Measurements from ENCODE around the gene CAND2. TPM values are rescaled to one million over a fixed set of nuclear protein-coding genes. Genes with fewer than 3 reads are reported as not detected.
"Not testable (repeated sequence)": the region's sequence is repeated elsewhere in the genome, so short reads cannot be mapped to it uniquely, and the experiment has no call there.

The CAND2 gene
- polyA plus RNA-seq, 1 of the 3 experiments (the other 2 are of a cell fraction): 1.5 TPM

DNA sequence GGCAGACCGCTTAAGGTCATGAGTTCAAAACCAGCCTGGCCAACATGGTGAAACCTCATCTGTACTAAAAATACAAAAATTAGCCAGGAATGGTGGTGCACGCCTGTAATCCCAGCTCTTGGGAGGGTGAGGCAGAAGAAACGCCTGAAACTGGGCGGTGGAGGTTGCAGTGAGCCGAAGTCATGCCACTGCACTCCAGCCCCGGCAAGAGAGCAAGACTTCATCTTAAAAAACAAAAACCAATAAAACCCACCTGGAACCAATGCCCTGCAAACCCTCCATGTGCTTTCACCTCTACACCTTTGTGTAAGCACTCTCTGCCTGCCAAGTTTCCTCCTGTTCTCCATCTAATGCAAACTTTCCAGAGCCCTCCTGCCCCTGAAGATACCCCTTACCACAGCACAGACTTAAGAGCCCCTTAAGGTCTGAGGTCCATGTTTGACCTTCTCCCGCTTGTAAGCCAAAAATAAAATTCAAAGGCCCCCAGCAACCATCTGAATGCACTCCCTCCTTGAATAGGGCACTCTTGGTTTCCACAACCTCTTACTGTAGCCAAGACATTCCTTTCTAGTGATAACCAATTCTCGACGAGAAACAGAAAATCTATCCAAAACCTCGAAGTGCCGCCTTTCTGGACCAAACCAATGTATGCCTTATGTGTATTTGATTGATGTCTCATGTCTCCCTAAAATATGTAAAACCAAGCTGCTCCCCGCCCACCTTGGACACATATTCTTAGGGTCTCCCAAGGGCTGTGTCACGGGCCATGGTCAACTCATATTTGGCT, 41.9 kb downstream of the CAND2 start (continued):
- TF ChIP-seq EZH2phosphoT487 (IDR thresholded peaks at IDR 0.05; ENCODE audit: borderline replicate concordance, low read depth) (no peak), FOSL2 (IDR thresholded peaks at IDR 0.05; ENCODE audit: borderline replicate concordance, low read depth) (no peak), NFIC (IDR thresholded peaks at IDR 0.05; ENCODE audit: borderline replicate concordance) (no peak), TEAD4 (IDR thresholded peaks at IDR 0.05; ENCODE audit: borderline replicate concordance, insufficient read depth) (no peak)

GRCh38 chr3:12839156-12839946, 42.9 kb downstream of the CAND2 start:
- TF ChIP-seq RXRA (IDR thresholded peaks at IDR 0.05; ENCODE audit: borderline replicate concordance, low read depth) (no peak), IRF3 (IDR thresholded peaks at IDR 0.05; ENCODE audit: low read depth, low read length) (no peak), NFIC (IDR thresholded peaks at IDR 0.05; ENCODE audit: borderline replicate concordance) (no peak), EZH2phosphoT487 (IDR thresholded peaks at IDR 0.05; ENCODE audit: borderline replicate concordance, low read depth) (no peak), USF2 (IDR thresholded peaks at IDR 0.05; ENCODE audit: borderline replicate concordance, low read depth, low read length) (no peak), RAD21 (IDR thresholded peaks at IDR 0.05; ENCODE audit: low read length) (no peak), JUND (IDR thresholded peaks at IDR 0.05) (no peak), RCOR1 (IDR thresholded peaks at IDR 0.05; ENCODE audit: low read length) (no peak), SIN3A (IDR thresholded peaks at IDR 0.05; ENCODE audit: borderline replicate concordance, low read depth, low read length) (no peak), MXI1 (IDR thresholded peaks at IDR 0.05; ENCODE audit: low read depth, low read length) (no peak), TEAD4 (IDR thresholded peaks at IDR 0.05; ENCODE audit: borderline replicate concordance, insufficient read depth) (no peak), RFX5 (IDR thresholded peaks at IDR 0.05; ENCODE audit: low read length) (no peak), CHD2 (IDR thresholded peaks at IDR 0.05; ENCODE audit: low read length, partially characterized antibody) (no peak), TAF1 (IDR thresholded peaks at IDR 0.05; ENCODE audit: borderline replicate concordance, low read depth, low read length) (no peak), GABPA (IDR thresholded peaks at IDR 0.05; ENCODE audit: low read depth) (no peak)
- TF ChIP-seq, protein P1, sequence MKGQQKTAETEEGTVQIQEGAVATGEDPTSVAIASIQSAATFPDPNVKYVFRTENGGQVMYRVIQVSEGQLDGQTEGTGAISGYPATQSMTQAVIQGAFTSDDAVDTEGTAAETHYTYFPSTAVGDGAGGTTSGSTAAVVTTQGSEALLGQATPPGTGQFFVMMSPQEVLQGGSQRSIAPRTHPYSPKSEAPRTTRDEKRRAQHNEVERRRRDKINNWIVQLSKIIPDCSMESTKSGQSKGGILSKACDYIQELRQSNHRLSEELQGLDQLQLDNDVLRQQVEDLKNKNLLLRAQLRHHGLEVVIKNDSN (IDR thresholded peaks at IDR 0.05; ENCODE audit: borderline replicate concordance, low read depth): no peak
- TF ChIP-seq, protein P2, sequence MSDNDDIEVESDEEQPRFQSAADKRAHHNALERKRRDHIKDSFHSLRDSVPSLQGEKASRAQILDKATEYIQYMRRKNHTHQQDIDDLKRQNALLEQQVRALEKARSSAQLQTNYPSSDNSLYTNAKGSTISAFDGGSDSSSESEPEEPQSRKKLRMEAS (IDR thresholded peaks at IDR 0.05; ENCODE audit: low read depth): no peak
- TF ChIP-seq, protein P3, sequence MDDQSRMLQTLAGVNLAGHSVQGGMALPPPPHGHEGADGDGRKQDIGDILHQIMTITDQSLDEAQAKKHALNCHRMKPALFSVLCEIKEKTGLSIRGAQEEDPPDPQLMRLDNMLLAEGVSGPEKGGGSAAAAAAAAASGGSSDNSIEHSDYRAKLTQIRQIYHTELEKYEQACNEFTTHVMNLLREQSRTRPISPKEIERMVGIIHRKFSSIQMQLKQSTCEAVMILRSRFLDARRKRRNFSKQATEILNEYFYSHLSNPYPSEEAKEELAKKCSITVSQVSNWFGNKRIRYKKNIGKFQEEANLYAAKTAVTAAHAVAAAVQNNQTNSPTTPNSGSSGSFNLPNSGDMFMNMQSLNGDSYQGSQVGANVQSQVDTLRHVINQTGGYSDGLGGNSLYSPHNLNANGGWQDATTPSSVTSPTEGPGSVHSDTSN (IDR thresholded peaks at IDR 0.05): no peak
- H3K79me2 ChIP-seq (ENCODE audit: insufficient read depth): peaks cover 51% of the 10 kb centered on the region
- peaks cover 26% of the 10 kb centered on the region for H3F3A ChIP-seq (replicated peaks; ENCODE audit: insufficient read depth)
- no peaks in the 10 kb centered on the region for H3K27me3 ChIP-seq (ENCODE audit: insufficient read depth)
- H3K4me2 ChIP-seq: peak overlapping the region; percentile 83
- DNase-seq: no peak
- 70% methylated on average over 10 of the region's 11 CpGs for WGBS (ENCODE audit: low lambda C conversion rate)
- H4K20me1 ChIP-seq (ENCODE audit: insufficient read depth): peaks cover 63% of the 10 kb centered on the region
- peaks cover 22 to 29% of the 10 kb centered on the region in 2 experiments; a peak in 3 of 4 replicates for H3K4me1 ChIP-seq (ENCODE audit: control insufficient read depth in 1 of 2, insufficient read depth in 2 of 2, low read depth in 1 of 2, low read length in 1 of 2)
- CTCF ChIA-PET: interaction anchor here (2.1 to 3.4 kb wide), 3 partner anchors 9 to 52 kb away, joined by 6 to 28 read pairs (median 13); no protein-coding TSS in a partner anchor
- no peak overlapping the region for H3K27ac ChIP-seq (ENCODE audit: low read depth in 2 of 2, low read length in 1 of 2)
- POLR2A ChIA-PET: no interaction called here
- peak overlapping the region; percentile 78 to 97 for H3K4me3 ChIP-seq (ENCODE audit: low read depth in 2 of 2, low read length in 1 of 2)
- no peak overlapping the region for H2AFZ ChIP-seq (ENCODE audit: low read depth)
- H3K9me2 ChIP-seq: no peaks in the 10 kb centered on the region
- H3K36me3 ChIP-seq (replicated peaks in 1 of 2; ENCODE audit: control insufficient read depth in 1 of 2, insufficient read depth in 2 of 2, low read length in 1 of 2): peaks cover 53 to 57% of the 10 kb centered on the region in 2 experiments
- no peaks in the 10 kb centered on the region for H3K9me3 ChIP-seq
- peak overlapping the region; percentile 94 for H3K9ac ChIP-seq

DNA sequence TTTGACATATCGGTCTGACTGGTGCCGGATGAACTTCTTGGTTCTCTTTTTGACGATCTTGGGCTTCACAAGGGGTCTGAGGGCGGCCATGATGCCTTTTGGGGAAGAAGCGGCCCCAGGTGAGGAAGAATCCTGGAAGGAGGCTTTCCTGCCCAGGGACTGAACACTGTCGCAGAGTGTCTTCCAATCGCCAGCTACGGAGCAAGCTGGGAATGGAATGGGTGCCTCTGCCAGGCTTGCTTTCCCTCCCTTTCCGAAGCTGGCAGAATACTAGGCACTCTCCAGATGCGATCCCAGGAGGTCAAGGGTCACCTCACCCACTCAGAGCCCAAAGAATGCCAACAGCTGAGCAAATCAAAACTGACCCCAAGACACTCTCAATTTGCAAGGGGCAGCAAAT, 43.7 kb downstream of the CAND2 start:
- Histone ChIP-seq H3K4me3 (ENCODE audit: low read depth in 2 of 2, low read length in 1 of 2) (peak overlapping the region; percentile 78 to 97), H4K20me1 (ENCODE audit: insufficient read depth) (peaks cover 55% of the 10 kb centered on the region), H3K4me2 (peak overlapping the region; percentile 83), H3K36me3 (replicated peaks in 1 of 2; ENCODE audit: control insufficient read depth in 1 of 2, insufficient read depth in 2 of 2, low read length in 1 of 2) (peaks cover 45 to 49% of the 10 kb centered on the region in 2 experiments), H3F3A (replicated peaks; ENCODE audit: insufficient read depth) (peaks cover 21% of the 10 kb centered on the region), H3K4me1 (ENCODE audit: control insufficient read depth in 1 of 2, insufficient read depth in 2 of 2, low read depth in 1 of 2, low read length in 1 of 2) (peaks cover 22 to 29% of the 10 kb centered on the region in 2 experiments; a peak in 3 of 4 replicates), H3K9ac (peak overlapping the region; percentile 94), H3K79me2 (ENCODE audit: insufficient read depth) (peaks cover 51% of the 10 kb centered on the region)
- H3K9me2 ChIP-seq; H3K27me3 ChIP-seq (ENCODE audit: insufficient read depth); H2AFZ ChIP-seq (ENCODE audit: low read depth); DNase-seq; H3K27ac ChIP-seq (ENCODE audit: low read depth in 2 of 2, low read length in 1 of 2); H3K9me3 ChIP-seq: not testable (repeated sequence)
- WGBS (ENCODE audit: low lambda C conversion rate): 12% methylated on average over 9 of the region's 10 CpGs
- POLR2A ChIA-PET: interaction anchor here (0.8 to 1.0 kb wide), 2 partner anchors 17 to 51 kb away, joined by 3 read pairs; no protein-coding TSS in a partner anchor
- CTCF ChIA-PET: interaction anchor here (0.8 to 3.4 kb wide), 4 partner anchors 10 to 52 kb away, joined by 3 to 28 read pairs (median 16); no protein-coding TSS in a partner anchor
